Measurements from ENCODE around the gene SMURF2. TPM values are rescaled to one million over a fixed set of nuclear protein-coding genes. Genes with fewer than 3 reads are reported as not detected.
A peak's percentile ranks its signal among the peaks of the same experiment; 100 is the strongest.

SMURF2 gene
- total and polyA plus RNA-seq, 2 of the 4 experiments (the other 2 are of a cell fraction), result 131 to 774 TPM

- intact Hi-C loops (cut with micrococcal nuclease), result no loop called here
- no peak for TF ChIP-seq RCOR1 (IDR thresholded peaks at IDR 0.05; ENCODE audit: insufficient replicate concordance, low read length)
- TF ChIP-seq CTCF (conservative IDR thresholded peaks at IDR 0.05; ENCODE audit: low read depth, low read length), result no peak
- no peak for TF ChIP-seq CEBPB (IDR thresholded peaks at IDR 0.05; ENCODE audit: low read depth, low read length)
- no peak for TF ChIP-seq BHLHE40 (IDR thresholded peaks at IDR 0.05; ENCODE audit: low read depth, low read length)
- TF ChIP-seq SMC3 (IDR thresholded peaks at IDR 0.05; ENCODE audit: low read depth, low read length), result no peak
- TF ChIP-seq RAD21 (IDR thresholded peaks at IDR 0.05; ENCODE audit: low read length), result no peak
- TF ChIP-seq CHD1 (IDR thresholded peaks at IDR 0.05; ENCODE audit: low read depth, low read length), result no peak
- TF ChIP-seq ELK1 (IDR thresholded peaks at IDR 0.05; ENCODE audit: borderline replicate concordance, low read depth, low read length), result no peak
- no peak for TF ChIP-seq USF2 (IDR thresholded peaks at IDR 0.05; ENCODE audit: low read depth, low read length)
- TF ChIP-seq MAFK (IDR thresholded peaks at IDR 0.05; ENCODE audit: low read depth, low read length), result no peak
- TF ChIP-seq NFE2L2 (IDR thresholded peaks at IDR 0.05; ENCODE audit: low read depth, low read length), result no peak
- no peak for TF ChIP-seq FOS (IDR thresholded peaks at IDR 0.05; ENCODE audit: low read depth, low read length)
- TF ChIP-seq RFX5 (IDR thresholded peaks at IDR 0.05; ENCODE audit: low read depth, low read length), result no peak
- TF ChIP-seq POLR2A (IDR thresholded peaks at IDR 0.05; ENCODE audit: low read depth, low read length), result no peak
- no peak for TF ChIP-seq MAZ (IDR thresholded peaks at IDR 0.05; ENCODE audit: borderline replicate concordance, low read depth, low read length)
- no peak for TF ChIP-seq MXI1 (IDR thresholded peaks at IDR 0.05; ENCODE audit: borderline replicate concordance, low read depth, low read length)
- no peak overlapping the region for H2AK5ac ChIP-seq (ENCODE audit: low read depth, low read length)
- no peak overlapping the region for H2BK20ac ChIP-seq (ENCODE audit: low read depth, low read length)
- no peak overlapping the region for H2AK9ac ChIP-seq (replicated peaks; ENCODE audit: low read depth, low read length, poor library complexity)
- peaks cover 18% of the 10 kb centered on the region for H3K9me1 ChIP-seq (ENCODE audit: insufficient read depth, low read length)
- no peak overlapping the region for H3K4me2 ChIP-seq (ENCODE audit: low read depth, low read length)
- no peaks in the 10 kb centered on the region for H3K27me3 ChIP-seq (ENCODE audit: control insufficient read depth, insufficient read depth, low read length)
- no peak overlapping the region for H3K23ac ChIP-seq (ENCODE audit: low read depth, low read length)
- H4K91ac ChIP-seq (ENCODE audit: insufficient read depth, low read depth, low read length), result no peak overlapping the region
- in situ Hi-C loops (cut with MboI; ENCODE audit: low sequenced_read_pairs), result no loop called here
- H2BK120ac ChIP-seq (ENCODE audit: low read depth, low read length), result no peak overlapping the region
- no TSS peak for BruUV-seq (replicated peaks)
- 75% methylated on average over 3 of the region's 7 CpGs; no CpG with 5 or more reads in 1 of the 2 experiments for WGBS, 2 experiments (ENCODE audit: extremely low coverage in 2 of 2, insufficient read length in 1 of 2)
- H4K8ac ChIP-seq (ENCODE audit: low read depth in 2 of 2, low read length in 2 of 2), result peak overlapping the region in 1 of 2 experiments; percentile 61; a peak in 2 of 4 replicates
- DNase-seq (no peak), ATAC-seq (ENCODE audit: low read depth) (no peak)
- H3K14ac ChIP-seq (replicated peaks; ENCODE audit: low read depth, low read length), result no peak overlapping the region
- no peaks in the 10 kb centered on the region for H3K9me3 ChIP-seq (ENCODE audit: control insufficient read depth, insufficient read depth, low read length)
- no peak overlapping the region for H4K5ac ChIP-seq (ENCODE audit: low read depth, low read length)
- H4K20me1 ChIP-seq (ENCODE audit: insufficient read depth, low read length), result peaks cover 57% of the 10 kb centered on the region
- H2BK15ac ChIP-seq (ENCODE audit: low read depth, low read length), result no peak overlapping the region
- H3K18ac ChIP-seq (ENCODE audit: low read depth, low read length), result no peak overlapping the region
- H3K4ac ChIP-seq (ENCODE audit: low read depth, low read length), result no peak overlapping the region
- no peak overlapping the region for H3K4me3 ChIP-seq (ENCODE audit: insufficient read depth, low read depth, low read length)
- no peak overlapping the region for H3K9ac ChIP-seq (ENCODE audit: low read depth, low read length)
- H3K36me3 ChIP-seq (ENCODE audit: control insufficient read depth, insufficient read depth, low read length), result peaks cover 53% of the 10 kb centered on the region
- H3K56ac ChIP-seq (ENCODE audit: extremely low read depth, insufficient read depth, low read length), result no peak overlapping the region
- H3K4me1 ChIP-seq (ENCODE audit: control insufficient read depth, insufficient read depth, low read length), result peaks cover 2% of the 10 kb centered on the region; the same call in 1 of the 2 replicates
- no peak overlapping the region for H3K27ac ChIP-seq (ENCODE audit: insufficient read depth, low read length)
- CTCF ChIA-PET, result no interaction called here
- H3K79me1 ChIP-seq (ENCODE audit: low read depth in 1 of 2, low read length in 2 of 2), result peaks cover 14 to 71% of the 10 kb centered on the region in 2 experiments
- POLR2A ChIA-PET (ENCODE audit: unreplicated experiment), result no interaction called here
- H2BK5ac ChIP-seq (ENCODE audit: low read depth, low read length, poor library complexity, severe bottlenecking), result no peak overlapping the region
- no peak overlapping the region for H2AFZ ChIP-seq (replicated peaks; ENCODE audit: low read length, poor library complexity)
- dilution Hi-C loops (cut with HindIII; ENCODE audit: low sequenced_read_pairs, unreplicated experiment), result no loop called here
These were observed 123.5 kb downstream of the SMURF2 start for GRCh38 chr17:64538508-64539130.

All from IMR-90 (cell line).